Suprapubic skin (tissue), 4 donors: ENCODE data around the gene CFAP97D2. TPM values are rescaled to one million over a fixed set of nuclear protein-coding genes. Genes with fewer than 3 reads are reported as not detected.

ENCODE experiments used
- DNase-seq, 2 donors: peaks; one replicate each; pipeline ENCODE4 v3.0.0-alpha.2; 2019; ENCODE audit warnings: low spot score in 2 of 2
- H3K27ac ChIP-seq: fragments of 200-600 bp; sonication (generic); one replicate; pipeline ENCODE4 v1.5.1; 2019
- H3K27me3 ChIP-seq: fragments of 200-600 bp; sonication (generic); one replicate; pipeline ENCODE4 v1.5.1; 2019
- H3K36me3 ChIP-seq: fragments of 200-600 bp; sonication (generic); one replicate; pipeline ENCODE4 v1.5.1; 2019
- H3K4me1 ChIP-seq: fragments of 200-600 bp; sonication (generic); one replicate; pipeline ENCODE4 v1.5.1; 2019
- H3K4me3 ChIP-seq: fragments of 200-600 bp; sonication (generic); one replicate; pipeline ENCODE4 v1.5.1; 2019; ENCODE audit warnings: mild to moderate bottlenecking
- H3K9me3 ChIP-seq: fragments of 200-600 bp; sonication (generic); one replicate; pipeline ENCODE4 v1.5.1; 2019
- EP300 ChIP-seq: sonication (generic); formaldehyde crosslinking; IDR thresholded peaks from one replicate; pipeline ENCODE4 v1.6.1; 2017; ENCODE audit warnings: antibody characterized with exemption
- POLR2A ChIP-seq, 2 donors: fragments of 450-650 bp; IDR thresholded peaks; one replicate each; pipeline ENCODE4 v1.6.1; 2017; ENCODE audit warnings: antibody characterized with exemption in 2 of 2, mild to moderate bottlenecking in 2 of 2, moderate library complexity in 2 of 2
- POLR2AphosphoS5 ChIP-seq, 3 donors: sonication (generic); formaldehyde crosslinking; IDR thresholded peaks; one replicate each; pipeline ENCODE4 v1.6.1; 2017; ENCODE audit warnings: antibody characterized with exemption in 3 of 3
- WGBS: methylation state at CpG from one replicate; pipeline ENCODE4 v1.1.5; 2018; 5-methylcytosine and 5-hydroxymethylcytosine counted together
- total RNA-seq, 4 donors: library from RNA; depleted of rRNA; stranded (reverse); fragments of >200 nt; gene quantifications; one replicate each; pipeline ENCODE4 v1.1.0, GENCODE V29; 2016
- TF ChIP-seq, protein P1 (sequence below), 2 donors: fragments of 200-600 bp in 1 of 2; fragments of 450-650 bp in 1 of 2; sonication (generic) in 1 of 2; IDR thresholded peaks; one replicate each; pipeline ENCODE4 v1.5.1; 2016 to 2019; ENCODE audit warnings: antibody characterized with exemption in 2 of 2, mild to moderate bottlenecking in 1 of 2, moderate library complexity in 1 of 2

The CFAP97D2 gene
- total RNA-seq, 4 donors from 2014 or later = not detected

DNA sequence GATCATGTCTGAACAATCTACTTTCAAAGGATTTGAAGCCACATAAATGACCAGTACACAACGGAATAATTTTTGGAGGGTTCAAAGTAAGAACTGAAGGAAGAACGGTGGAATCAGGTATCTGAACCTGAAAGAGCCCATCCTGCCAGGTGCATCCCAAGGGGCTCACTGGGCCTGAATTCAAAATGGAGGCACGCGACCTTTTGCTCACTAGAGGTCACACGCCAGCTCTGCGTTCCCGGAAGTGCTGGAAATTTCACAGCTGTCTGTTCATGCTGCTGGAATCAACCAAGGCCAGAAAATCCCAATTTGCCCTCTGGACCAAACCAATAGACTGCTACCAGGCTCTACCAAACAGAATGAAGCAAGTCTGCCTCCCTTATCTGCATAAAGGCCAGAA is 42.5 kb upstream of the CFAP97D2 start:
- WGBS = 88% methylated on average over 7 of the region's 7 CpGs
- no peaks in the 10 kb centered on the region for H3K36me3 ChIP-seq
- TF ChIP-seq, protein P1, sequence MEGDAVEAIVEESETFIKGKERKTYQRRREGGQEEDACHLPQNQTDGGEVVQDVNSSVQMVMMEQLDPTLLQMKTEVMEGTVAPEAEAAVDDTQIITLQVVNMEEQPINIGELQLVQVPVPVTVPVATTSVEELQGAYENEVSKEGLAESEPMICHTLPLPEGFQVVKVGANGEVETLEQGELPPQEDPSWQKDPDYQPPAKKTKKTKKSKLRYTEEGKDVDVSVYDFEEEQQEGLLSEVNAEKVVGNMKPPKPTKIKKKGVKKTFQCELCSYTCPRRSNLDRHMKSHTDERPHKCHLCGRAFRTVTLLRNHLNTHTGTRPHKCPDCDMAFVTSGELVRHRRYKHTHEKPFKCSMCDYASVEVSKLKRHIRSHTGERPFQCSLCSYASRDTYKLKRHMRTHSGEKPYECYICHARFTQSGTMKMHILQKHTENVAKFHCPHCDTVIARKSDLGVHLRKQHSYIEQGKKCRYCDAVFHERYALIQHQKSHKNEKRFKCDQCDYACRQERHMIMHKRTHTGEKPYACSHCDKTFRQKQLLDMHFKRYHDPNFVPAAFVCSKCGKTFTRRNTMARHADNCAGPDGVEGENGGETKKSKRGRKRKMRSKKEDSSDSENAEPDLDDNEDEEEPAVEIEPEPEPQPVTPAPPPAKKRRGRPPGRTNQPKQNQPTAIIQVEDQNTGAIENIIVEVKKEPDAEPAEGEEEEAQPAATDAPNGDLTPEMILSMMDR (IDR thresholded peaks at IDR 0.05) = no peak
- no peak for TF ChIP-seq POLR2AphosphoS5 (IDR thresholded peaks at IDR 0.05)
- no peak for TF ChIP-seq EP300
- no peak for TF ChIP-seq POLR2A (IDR thresholded peaks at IDR 0.05)
- H3K9me3 ChIP-seq = no peaks in the 10 kb centered on the region
- no peak overlapping the region for H3K4me3 ChIP-seq
- no peak overlapping the region for H3K27ac ChIP-seq
- H3K4me1 ChIP-seq = peaks cover 19% of the 10 kb centered on the region
- H3K27me3 ChIP-seq = no peaks in the 10 kb centered on the region
- DNase-seq = no peak

DNA sequence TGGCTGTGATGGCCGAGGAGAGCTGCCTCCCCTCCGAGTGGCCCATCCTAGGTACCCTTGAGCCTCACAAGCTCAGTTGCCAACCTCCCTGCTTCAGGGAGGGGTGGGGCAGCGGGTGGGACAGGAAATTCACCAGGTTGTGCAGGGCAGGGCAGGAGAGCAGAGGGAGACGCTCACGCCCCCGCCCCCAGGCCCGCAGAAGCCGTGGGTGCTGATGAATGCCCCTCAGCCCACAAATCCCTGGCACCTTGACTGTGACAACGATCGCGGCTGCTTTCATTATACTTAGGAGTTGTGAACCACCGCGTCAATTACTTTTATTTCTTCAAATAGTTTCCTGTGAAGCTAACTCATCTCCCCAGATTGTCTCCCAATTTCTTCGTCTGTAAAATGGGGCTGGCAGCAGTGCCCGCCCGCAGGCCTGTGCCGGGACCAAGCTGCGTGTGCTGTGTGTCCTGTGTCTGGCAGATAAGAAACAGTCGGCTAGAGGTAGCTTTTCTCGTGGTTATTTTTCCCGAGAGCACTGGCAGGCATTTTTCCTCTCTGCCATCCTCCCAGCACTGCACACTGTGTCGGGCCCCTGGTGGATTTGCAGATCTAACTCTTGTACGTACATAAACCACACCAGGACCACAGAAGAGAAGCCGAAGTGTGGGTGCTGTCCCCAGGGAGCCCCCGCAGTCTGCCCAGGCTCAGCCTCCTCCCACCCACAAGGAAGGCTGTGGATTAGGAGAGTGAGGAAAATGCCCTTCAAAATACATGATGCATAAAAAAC is 38.7 kb upstream of the CFAP97D2 start:
- H3K4me1 ChIP-seq = peaks cover 29% of the 10 kb centered on the region
- no peaks in the 10 kb centered on the region for H3K36me3 ChIP-seq
- DNase-seq = no peak
- TF ChIP-seq EP300 = no peak
- no peak for TF ChIP-seq POLR2A (IDR thresholded peaks at IDR 0.05)
- no peak for TF ChIP-seq POLR2AphosphoS5 (IDR thresholded peaks at IDR 0.05)
- TF ChIP-seq, protein P1 (IDR thresholded peaks at IDR 0.05) = no peak
- H3K4me3 ChIP-seq = no peak overlapping the region
- H3K27ac ChIP-seq = no peak overlapping the region
- H3K27me3 ChIP-seq = no peaks in the 10 kb centered on the region
- no peaks in the 10 kb centered on the region for H3K9me3 ChIP-seq
- 40% methylated on average over 22 of the region's 25 CpGs for WGBS

DNA sequence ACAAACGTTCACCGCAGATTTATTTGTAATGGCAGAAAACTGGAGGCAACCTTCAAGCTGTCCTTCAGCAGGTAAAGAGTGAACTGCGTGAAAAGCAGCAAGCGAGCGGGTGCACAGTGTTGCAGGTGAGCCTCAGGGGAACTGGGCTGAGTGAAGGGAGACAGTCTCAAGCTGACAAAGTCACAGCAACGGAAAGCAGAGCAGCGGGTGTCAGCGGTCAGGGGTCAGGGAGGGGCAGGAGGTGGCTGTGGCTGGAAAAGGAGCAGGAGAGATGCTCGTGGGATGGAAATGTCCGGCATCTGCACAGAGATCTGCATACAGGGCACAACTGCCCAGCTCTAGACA is 38.2 kb upstream of the CFAP97D2 start:
- 44% methylated on average over 10 of the region's 10 CpGs for WGBS
- Histone ChIP-seq H3K9me3 (no peaks in the 10 kb centered on the region), H3K4me1 (peaks cover 29% of the 10 kb centered on the region), H3K4me3 (no peak overlapping the region), H3K27me3 (no peaks in the 10 kb centered on the region), H3K36me3 (no peaks in the 10 kb centered on the region), H3K27ac (no peak overlapping the region)
- no peak for DNase-seq
- TF ChIP-seq, protein P1 (IDR thresholded peaks at IDR 0.05) = no peak
- no peak for TF ChIP-seq POLR2A (IDR thresholded peaks at IDR 0.05)
- no peak for TF ChIP-seq POLR2AphosphoS5 (IDR thresholded peaks at IDR 0.05)
- TF ChIP-seq EP300 = no peak

DNA sequence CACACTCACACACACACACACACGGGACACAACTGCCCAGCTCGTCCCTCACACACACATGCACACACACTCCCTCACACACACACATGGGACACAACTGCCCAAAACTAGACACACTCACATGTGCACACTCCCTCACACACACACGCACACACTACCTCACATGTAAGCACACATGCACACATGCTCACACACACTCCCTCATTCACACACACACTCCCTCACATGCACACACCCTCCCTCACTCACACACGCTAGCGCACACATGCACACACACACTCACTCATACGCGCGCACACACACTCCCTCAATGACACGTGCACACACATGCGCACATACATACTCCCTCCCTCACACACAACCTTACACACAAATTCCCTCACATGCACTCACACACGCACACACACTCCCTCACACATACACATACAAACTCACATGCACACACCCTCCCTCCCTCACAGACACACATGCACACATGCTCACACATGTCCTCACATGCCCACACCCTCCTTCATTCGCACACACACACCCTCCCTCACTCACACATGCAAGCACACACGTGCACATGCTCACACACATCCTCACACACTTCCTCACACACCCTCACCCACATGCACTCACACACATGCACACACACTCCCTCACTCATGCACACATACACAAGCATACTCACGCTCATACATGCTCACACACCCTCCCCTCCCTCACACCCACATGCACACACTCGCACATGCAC is 37.6 kb upstream of the CFAP97D2 start:
- DNase-seq = no peak
- Histone ChIP-seq H3K27ac (no peak overlapping the region), H3K4me3 (no peak overlapping the region), H3K27me3 (no peaks in the 10 kb centered on the region), H3K4me1 (peaks cover 29% of the 10 kb centered on the region), H3K9me3 (no peaks in the 10 kb centered on the region), H3K36me3 (no peaks in the 10 kb centered on the region)
- TF ChIP-seq POLR2AphosphoS5 (IDR thresholded peaks at IDR 0.05) (no peak), POLR2A (IDR thresholded peaks at IDR 0.05) (no peak)
- TF ChIP-seq, protein P1 (IDR thresholded peaks at IDR 0.05) = no peak
- WGBS = 81% methylated on average over 15 of the region's 15 CpGs

DNA sequence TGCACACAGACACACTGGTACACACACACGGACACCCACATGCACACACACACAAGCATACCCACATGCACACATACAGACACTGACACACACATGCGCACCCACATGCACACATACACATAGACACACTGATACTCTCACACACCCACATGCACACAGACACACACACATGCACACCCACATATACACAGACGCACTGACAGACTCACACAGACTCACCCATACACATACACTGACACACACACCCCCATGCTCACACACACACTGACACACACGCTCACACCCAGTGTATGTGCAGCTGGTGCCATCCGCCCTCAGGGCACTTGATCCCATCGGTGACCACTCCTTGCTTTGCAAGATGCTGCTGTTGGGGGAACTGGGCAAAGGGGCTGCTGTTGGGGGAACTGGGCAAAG is 36.9 kb upstream of the CFAP97D2 start:
- H3K9me3 ChIP-seq = no peaks in the 10 kb centered on the region
- H3K27ac ChIP-seq = no peak overlapping the region

More for the DNA sequence above, 36.9 kb upstream of the CFAP97D2 start:
- Histone ChIP-seq H3K36me3 (no peaks in the 10 kb centered on the region), H3K4me1 (peaks cover 29% of the 10 kb centered on the region), H3K27me3 (no peaks in the 10 kb centered on the region), H3K4me3 (no peak overlapping the region)
- no peak for DNase-seq
- TF ChIP-seq POLR2AphosphoS5 (IDR thresholded peaks at IDR 0.05) = no peak
- TF ChIP-seq, protein P1 (IDR thresholded peaks at IDR 0.05) = no peak
- no peak for TF ChIP-seq POLR2A (IDR thresholded peaks at IDR 0.05)
- TF ChIP-seq EP300 = no peak
- WGBS = 84% methylated on average over 6 of the region's 6 CpGs
